ENCODE results near the gene DCDC2.
"Not testable (repeated sequence)": the region's sequence is repeated elsewhere in the genome, so short reads cannot be mapped to it uniquely, and the experiment has no call there.

DCDC2 gene

GRCh38 chr6:24324617-24325016 lies 33.2 kb downstream of the DCDC2 start:
- DNase-seq (ENCODE audit: extremely low spot score), result no peak
- ChIA-PET CTCF (no interaction called here), POLR2A (no interaction called here)
- TF ChIP-seq TARDBP (IDR thresholded peaks at IDR 0.05), result no peak
- TF ChIP-seq ARNT (IDR thresholded peaks at IDR 0.05), result no peak
- TF ChIP-seq LEF1 (IDR thresholded peaks at IDR 0.05; ENCODE audit: borderline replicate concordance), result no peak
- TF ChIP-seq FOXM1 (IDR thresholded peaks at IDR 0.05; ENCODE audit: borderline replicate concordance), result no peak
- no peak for TF ChIP-seq FOXK2 (IDR thresholded peaks at IDR 0.05)
- TF ChIP-seq, protein P1, sequence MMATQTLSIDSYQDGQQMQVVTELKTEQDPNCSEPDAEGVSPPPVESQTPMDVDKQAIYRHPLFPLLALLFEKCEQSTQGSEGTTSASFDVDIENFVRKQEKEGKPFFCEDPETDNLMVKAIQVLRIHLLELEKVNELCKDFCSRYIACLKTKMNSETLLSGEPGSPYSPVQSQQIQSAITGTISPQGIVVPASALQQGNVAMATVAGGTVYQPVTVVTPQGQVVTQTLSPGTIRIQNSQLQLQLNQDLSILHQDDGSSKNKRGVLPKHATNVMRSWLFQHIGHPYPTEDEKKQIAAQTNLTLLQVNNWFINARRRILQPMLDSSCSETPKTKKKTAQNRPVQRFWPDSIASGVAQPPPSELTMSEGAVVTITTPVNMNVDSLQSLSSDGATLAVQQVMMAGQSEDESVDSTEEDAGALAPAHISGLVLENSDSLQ (IDR thresholded peaks at IDR 0.05), result no peak
- no peak for TF ChIP-seq NFRKB (IDR thresholded peaks at IDR 0.05)
- no peak for TF ChIP-seq BHLHE40 (IDR thresholded peaks at IDR 0.05; ENCODE audit: borderline replicate concordance)
- TF ChIP-seq SUZ12 (IDR thresholded peaks at IDR 0.05), result no peak
- TF ChIP-seq FOXA1 (IDR thresholded peaks at IDR 0.05), result no peak
- no peak for TF ChIP-seq HDGF (IDR thresholded peaks at IDR 0.05; ENCODE audit: borderline replicate concordance)
- no peak for TF ChIP-seq CTBP1 (IDR thresholded peaks at IDR 0.05; ENCODE audit: borderline replicate concordance)
- TF ChIP-seq SP1 (IDR thresholded peaks at IDR 0.05), result no peak
- no peak for TF ChIP-seq L3MBTL2 (conservative IDR thresholded peaks at IDR 0.05)

DNA sequence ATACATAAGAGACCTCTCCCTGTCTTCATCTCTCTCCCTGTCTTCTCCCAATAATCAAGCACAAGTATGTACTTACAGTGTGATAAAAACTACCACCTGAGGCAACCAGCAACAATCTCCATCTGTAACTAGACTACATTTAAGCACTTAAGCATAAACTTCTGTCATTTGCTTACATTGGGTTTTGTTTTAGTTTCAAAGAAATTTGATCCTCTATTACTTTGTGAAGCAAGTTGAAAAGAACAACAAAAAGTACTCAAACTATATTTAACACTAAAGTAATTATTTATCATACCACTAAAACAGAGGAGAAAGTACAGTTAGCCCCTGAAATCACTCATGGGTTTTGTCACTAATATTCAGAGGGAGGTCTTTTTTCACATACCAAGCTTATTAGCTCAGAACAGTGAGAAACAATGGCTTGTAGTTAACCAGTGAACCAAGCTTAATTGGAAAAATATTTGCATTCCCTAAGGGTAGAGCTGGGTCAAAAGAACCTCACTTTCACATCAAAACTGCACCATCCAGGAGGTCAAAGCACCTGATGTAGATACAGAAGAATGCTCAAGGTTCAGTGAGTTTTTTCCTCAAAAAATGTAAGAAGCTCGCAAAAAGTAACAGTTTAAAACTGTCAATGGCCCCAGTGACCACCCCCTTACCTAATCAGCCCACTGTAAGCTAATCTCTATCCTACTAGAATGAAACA lies 34.1 kb downstream of the DCDC2 start:
- CTCF ChIA-PET, result interaction anchor here (0.7 kb wide), 1 partner anchor 65 kb away, joined by 3 read pairs; no protein-coding TSS in a partner anchor
- DNase-seq (ENCODE audit: extremely low spot score), result no peak
- POLR2A ChIA-PET, result no interaction called here
- TF ChIP-seq LEF1 (IDR thresholded peaks at IDR 0.05; ENCODE audit: borderline replicate concordance) (no peak), FOXA1 (IDR thresholded peaks at IDR 0.05) (no peak), FOXM1 (IDR thresholded peaks at IDR 0.05; ENCODE audit: borderline replicate concordance) (no peak), L3MBTL2 (conservative IDR thresholded peaks at IDR 0.05) (no peak), ZNF384 (IDR thresholded peaks at IDR 0.05) (no peak), ARNT (IDR thresholded peaks at IDR 0.05) (no peak), NFRKB (IDR thresholded peaks at IDR 0.05) (no peak), CTBP1 (IDR thresholded peaks at IDR 0.05; ENCODE audit: borderline replicate concordance) (no peak), SUZ12 (IDR thresholded peaks at IDR 0.05) (no peak)
- TF ChIP-seq, protein P1 (IDR thresholded peaks at IDR 0.05), result no peak

- ChIA-PET CTCF (no interaction called here), POLR2A (no interaction called here)
- DNase-seq (ENCODE audit: extremely low spot score), result no peak
- no peak for TF ChIP-seq CTBP1 (IDR thresholded peaks at IDR 0.05; ENCODE audit: borderline replicate concordance)
- TF ChIP-seq LEF1 (IDR thresholded peaks at IDR 0.05; ENCODE audit: borderline replicate concordance), result no peak
- TF ChIP-seq SUZ12 (IDR thresholded peaks at IDR 0.05), result no peak
Observed at GRCh38 chr6:24322924-24323323, 34.9 kb downstream of the DCDC2 start.

DNA sequence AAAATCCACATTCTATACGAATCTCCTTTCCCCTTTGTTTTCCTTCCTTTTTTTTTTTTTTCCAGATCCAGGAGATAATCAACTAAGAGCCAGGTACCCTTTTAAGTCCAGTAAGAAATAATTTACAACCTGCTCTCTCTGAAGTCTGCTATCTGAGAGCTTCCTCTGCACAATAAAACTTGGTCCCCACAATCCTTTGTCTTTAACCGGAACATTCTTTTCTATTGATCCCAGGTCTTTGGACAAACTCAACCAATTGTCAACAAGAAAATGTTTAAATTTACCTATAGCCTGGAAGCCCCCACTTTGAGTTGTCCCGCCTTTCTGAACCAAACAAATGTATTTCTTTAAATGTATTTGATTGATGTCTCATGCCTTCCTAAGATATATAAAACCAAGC lies 35.4 kb downstream of the DCDC2 start:
- POLR2A ChIA-PET; DNase-seq (ENCODE audit: extremely low spot score); CTCF ChIA-PET: not testable (repeated sequence)

DNA sequence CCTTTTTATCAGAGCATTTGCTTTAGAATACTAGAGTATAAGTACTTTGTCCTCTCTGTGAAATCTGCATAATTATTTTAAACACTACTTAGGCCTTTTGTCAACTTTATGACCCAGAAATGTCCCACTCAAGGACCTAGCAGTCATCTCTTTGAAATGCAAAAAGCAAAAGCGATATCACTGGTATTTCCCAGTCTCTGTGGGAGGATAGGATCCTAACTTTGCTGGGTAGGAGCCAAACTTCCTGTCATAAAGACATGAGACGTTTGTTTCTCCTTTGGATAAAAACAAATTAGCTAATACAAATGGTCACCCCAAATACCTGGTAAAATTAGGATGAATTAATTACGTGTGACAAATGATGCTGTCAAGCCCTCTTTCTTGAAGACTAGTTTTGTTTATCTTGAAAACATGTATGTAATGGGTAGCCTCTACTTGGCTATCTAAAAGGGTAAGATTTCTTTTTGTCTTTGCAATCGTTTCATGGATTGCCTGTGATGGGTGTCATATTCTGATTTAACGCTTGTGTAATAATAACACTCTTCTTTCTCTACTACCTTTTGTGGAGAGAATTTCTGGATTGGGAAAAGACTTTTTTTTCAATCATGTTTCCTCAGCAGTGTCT lies 36.2 kb downstream of the DCDC2 start:
- ChIA-PET CTCF (no interaction called here), POLR2A (no interaction called here)
- no peak for TF ChIP-seq FOXK2 (IDR thresholded peaks at IDR 0.05)
- TF ChIP-seq ZNF384 (IDR thresholded peaks at IDR 0.05), result no peak
- no peak for TF ChIP-seq SUZ12 (IDR thresholded peaks at IDR 0.05)
- TF ChIP-seq CTBP1 (IDR thresholded peaks at IDR 0.05; ENCODE audit: borderline replicate concordance), result no peak
- no peak for TF ChIP-seq ARNT (IDR thresholded peaks at IDR 0.05)
- TF ChIP-seq LEF1 (IDR thresholded peaks at IDR 0.05; ENCODE audit: borderline replicate concordance), result no peak
- DNase-seq (ENCODE audit: extremely low spot score), result no peak

GRCh38 chr6:24313251-24314141 lies 44.4 kb downstream of the DCDC2 start:
- ChIA-PET CTCF (interaction anchor here (0.6 to 1.3 kb wide), 2 partner anchors 30 to 31 kb away, joined by 3 to 5 read pairs; no protein-coding TSS in a partner anchor), POLR2A (no interaction called here)

DNA sequence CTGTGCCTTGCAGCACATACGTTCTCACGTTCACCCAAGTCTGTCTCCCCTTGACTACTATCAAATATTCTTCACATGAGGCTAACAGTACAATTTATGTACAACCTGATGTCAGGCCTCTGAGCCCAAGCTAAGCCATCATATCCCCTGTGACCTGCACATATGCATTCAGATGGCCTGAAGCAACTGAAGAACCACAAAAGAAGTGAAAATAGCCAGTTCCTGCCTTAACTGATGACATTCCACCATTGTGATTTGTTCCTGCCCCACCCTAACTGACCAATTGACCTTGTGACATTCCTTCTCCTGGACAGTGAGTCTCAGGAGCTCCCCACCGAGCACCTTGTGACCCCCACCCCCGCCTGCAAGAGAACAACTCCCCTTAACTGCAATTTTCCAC lies 46.1 kb downstream of the DCDC2 start:
- DNase-seq (ENCODE audit: extremely low spot score); POLR2A ChIA-PET; CTCF ChIA-PET: not testable (repeated sequence)

More at GRCh38 chr6:24313251-24314141, 44.4 kb downstream of the DCDC2 start:
- TF ChIP-seq NFRKB (IDR thresholded peaks at IDR 0.05) (no peak), CTBP1 (IDR thresholded peaks at IDR 0.05; ENCODE audit: borderline replicate concordance) (no peak), L3MBTL2 (conservative IDR thresholded peaks at IDR 0.05) (no peak), HDGF (IDR thresholded peaks at IDR 0.05; ENCODE audit: borderline replicate concordance) (no peak), ZNF384 (IDR thresholded peaks at IDR 0.05) (no peak), ELF4 (IDR thresholded peaks at IDR 0.05) (no peak), SP1 (IDR thresholded peaks at IDR 0.05) (no peak)
- TF ChIP-seq, protein P1 (IDR thresholded peaks at IDR 0.05), result no peak
- DNase-seq (ENCODE audit: extremely low spot score), result no peak

All from HEK293T (cell line).